GM18511 (cell line): Measurements from ENCODE around the gene CRYBG1.

Experiments
- ATAC-seq: cut with Tn5 transposase; IDR thresholded peaks from one replicate; pipeline ENCODE4 v1.9.1; 2021; ENCODE audit warnings: mild to moderate bottlenecking, moderate library complexity; ENCODE audit not compliant: unreplicated experiment

CRYBG1 gene

GRCh38 chr6:106421496-106421895 lies 61.0 kb downstream of the CRYBG1 start:
- ATAC-seq, result no peak

- ATAC-seq, result no peak
These were observed 62.0 kb downstream of the CRYBG1 start for GRCh38 chr6:106422534-106422933.

- no peak for ATAC-seq
These were observed 64.9 kb downstream of the CRYBG1 start for GRCh38 chr6:106425382-106425781.

- ATAC-seq, result no peak
These were observed 65.9 kb downstream of the CRYBG1 start for GRCh38 chr6:106426250-106426970.

- no peak for ATAC-seq
These were observed 69.9 kb downstream of the CRYBG1 start for GRCh38 chr6:106430466-106430865.

GRCh38 chr6:106431405-106431804 lies 70.9 kb downstream of the CRYBG1 start:
- no peak for ATAC-seq

GRCh38 chr6:106431972-106432371 lies 71.5 kb downstream of the CRYBG1 start:
- no peak for ATAC-seq

GRCh38 chr6:106434530-106434929 lies 74.0 kb downstream of the CRYBG1 start:
- no peak for ATAC-seq

GRCh38 chr6:106439459-106439858 lies 78.9 kb downstream of the CRYBG1 start:
- ATAC-seq, result no peak

GRCh38 chr6:106440546-106440945 lies 80.0 kb downstream of the CRYBG1 start:
- ATAC-seq, result no peak

GRCh38 chr6:106442395-106442794 lies 81.9 kb downstream of the CRYBG1 start:
- ATAC-seq, result no peak

- ATAC-seq, result no peak
These were observed 84.4 kb downstream of the CRYBG1 start for GRCh38 chr6:106444777-106445507.

GRCh38 chr6:106445508-106445878 lies 85.0 kb downstream of the CRYBG1 start:
- no peak for ATAC-seq

- ATAC-seq, result no peak
These were observed 85.9 kb downstream of the CRYBG1 start for GRCh38 chr6:106446287-106446885.

- ATAC-seq, result no peak
These were observed 86.5 kb downstream of the CRYBG1 start for GRCh38 chr6:106446983-106447382.

- ATAC-seq, result no peak
These were observed 87.5 kb downstream of the CRYBG1 start for GRCh38 chr6:106448000-106448426.

- no peak for ATAC-seq
These were observed 90.1 kb downstream of the CRYBG1 start for GRCh38 chr6:106450653-106451052.

GRCh38 chr6:106451439-106451838 lies 90.9 kb downstream of the CRYBG1 start:
- no peak for ATAC-seq

- no peak for ATAC-seq
These were observed 92.1 kb downstream of the CRYBG1 start for GRCh38 chr6:106452628-106453027.

- ATAC-seq, result no peak
These were observed 93.3 kb downstream of the CRYBG1 start for GRCh38 chr6:106453756-106454367.

- no peak for ATAC-seq
These were observed 96.2 kb downstream of the CRYBG1 start for GRCh38 chr6:106456756-106457155.
